Placental epithelial cell (primary cell): ENCODE data around the gene PPP2R3C. TPM values are rescaled to one million over a fixed set of nuclear protein-coding genes. Genes with fewer than 3 reads are reported as not detected.

ENCODE experiments used
- total RNA-seq: library from RNA; depleted of rRNA; stranded (reverse); fragments of >200 nt; gene quantifications from 2 replicates; pipeline ENCODE4 v1.2.3, GENCODE V29; 2012

PPP2R3C gene
- total RNA-seq: 9.9 and 11.4 TPM in 2 replicates

GRCh38 chr14:35121887-35122695, at the start of gene PPP2R3C, which contains the start of gene PRORP:
Gene PPP2R3C (minus strand): TSS chr14:35121990. CDS start chr14:35121959, 31 bp downstream.
Gene PRORP (plus strand): TSS chr14:35122552. CDS start chr14:35123246, 694 bp downstream.

DNA sequence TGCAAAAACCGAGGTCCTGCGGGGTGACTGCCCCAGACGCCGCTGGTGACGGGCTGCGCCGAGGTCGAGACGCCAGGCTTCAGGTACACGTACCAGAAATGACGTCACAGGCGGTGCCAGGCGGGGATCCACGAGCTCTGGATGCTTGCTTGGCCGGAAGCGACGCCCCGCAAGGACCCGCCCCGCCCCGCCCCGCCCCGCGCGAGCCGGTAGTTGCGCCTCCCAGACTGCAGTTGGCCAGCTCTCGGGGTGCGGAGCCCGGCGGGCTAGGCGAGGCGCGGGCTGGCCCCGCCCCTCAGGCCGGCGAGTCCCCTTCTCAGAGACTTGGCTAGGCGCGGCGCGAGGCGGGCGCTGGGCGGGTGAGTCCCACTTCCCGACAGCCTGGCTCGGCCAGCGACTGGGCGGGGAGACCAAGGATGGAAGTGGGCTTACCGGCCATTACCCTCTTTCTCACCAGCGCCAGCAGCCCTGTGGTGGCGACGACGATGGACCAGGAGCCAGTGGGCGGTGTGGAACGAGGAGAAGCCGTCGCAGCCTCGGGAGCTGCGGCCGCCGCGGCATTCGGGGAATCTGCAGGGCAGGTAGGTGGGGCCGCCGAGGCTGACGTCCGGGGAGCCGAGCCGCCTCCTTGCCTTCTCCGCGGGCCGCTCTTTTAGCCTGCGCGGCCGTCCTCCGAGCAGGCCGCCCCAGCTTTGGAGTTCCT, 75.6 kb downstream of the PPP2R3C start, which contains the start of gene FAM177A1:
TSS of gene FAM177A1 (plus strand) at position 225 of the 703 bp plus-strand sequence. CDS start at position 417, 192 bp downstream.

Other genes with a start within 250 kb of the PPP2R3C start
- gene BAZ1A, start 246.6 kb downstream of the PPP2R3C start, total RNA-seq: 14.3 and 34.2 TPM in 2 replicates
- gene SRP54, start 139.0 kb downstream of the PPP2R3C start, total RNA-seq: 71.1 and 73.9 TPM in 2 replicates
- 33.3 and 45.9 TPM in 2 replicates for gene FAM177A1, start 75.7 kb downstream of the PPP2R3C start, total RNA-seq
- gene PRORP, start 562 bp upstream of the PPP2R3C start, total RNA-seq: 25.1 and 52.2 TPM in 2 replicates
- gene PSMA6, start 170.4 kb upstream of the PPP2R3C start, total RNA-seq: 90.3 and 177 TPM in 2 replicates